K562 (cell line): ENCODE measurements around the gene PTPRG. TPM values are rescaled to one million over a fixed set of nuclear protein-coding genes. Genes with fewer than 3 reads are reported as not detected.

ENCODE experiments used
- ATAC-seq: fragments of 200-7000 bp; cut with Tn5 transposase; 3 replicates; pipeline ENCODE4 v1.9.1; 2020; ENCODE audit warnings: moderate library complexity
- BruUV-seq: library from RNA; stranded (reverse); fragments of 400-500 nt; replicated peaks from 2 replicates; lab custom pipeline; 2021; lab: Mats Ljungman, UMichigan
- CTCF ChIA-PET: fragments of 300-600 bp; formaldehyde crosslinking; extraction: SDS; loops from one replicate; lab custom pipeline; 2021; ENCODE audit warnings: low intra/inter-chr PET ratio; lab: Yijun Ruan, JAX
- POLR2A ChIA-PET: fragments of 300-600, 350-650 bp; sonication (Branson Sonifier 250); formaldehyde crosslinking; extraction: SDS; loops from one replicate; lab custom pipeline; 2021; ENCODE audit warnings: antibody characterized with exemption, inconsistent platforms; lab: Yijun Ruan, JAX
- DNase-seq, 4 experiments: peaks; one replicate each; pipeline versions ENCODE4 v3.0.0 to v3.0.0-alpha.2; 2011 to 2018; ENCODE audit warnings: low spot score in 3 of 4, mixed read lengths in 3 of 4; ENCODE audit errors: extremely low read depth in 1 of 4
- FAIRE-seq: peaks from 2 replicates; lab custom pipeline; 2011; peaks lifted over from hg19 to GRCh38; lab: Jason Lieb, UNC
- H2AFZ ChIP-seq: 2 replicates; pipeline ENCODE4 v1.6.0; 2011; ENCODE audit warnings: low read depth, low read length, control low read depth, inconsistent platforms
- H3K27ac ChIP-seq: fragments of 200-600 bp; 3 replicates; pipeline ENCODE4 v1.8.0; 2011; ENCODE audit warnings: low read depth, mild to moderate bottlenecking, control low read depth, inconsistent platforms, low read length, moderate library complexity, mixed read lengths; ENCODE audit errors: extremely low read depth
- H3K27me3 ChIP-seq, 2 experiments: fragments of 300-600 bp in 1 of 2; 2 replicates in 1 of 2; 3 replicates in 1 of 2; pipeline versions ENCODE4 v1.6.0 to v1.8.0; 2011; ENCODE audit warnings: inconsistent platforms in 2 of 2, low read length in 2 of 2, mild to moderate bottlenecking in 1 of 2, mixed read lengths in 1 of 2, moderate library complexity in 1 of 2; ENCODE audit not compliant: control insufficient read depth in 2 of 2, insufficient read depth in 2 of 2
- H3K36me3 ChIP-seq: fragments of 300-600 bp; 3 replicates; pipeline ENCODE4 v1.8.0; 2011; ENCODE audit warnings: mild to moderate bottlenecking, low read length, inconsistent platforms; ENCODE audit not compliant: control insufficient read depth, insufficient read depth
- H3K4me1 ChIP-seq, 2 experiments: fragments of 200-600 bp in 1 of 2; replicated peaks in 1 of 2; 2 replicates in 1 of 2; 3 replicates in 1 of 2; pipeline versions ENCODE4 v1.5.1 to v1.8.0; 2011; ENCODE audit warnings: inconsistent platforms in 2 of 2, low read length in 2 of 2, mild to moderate bottlenecking in 1 of 2, mixed read lengths in 1 of 2, moderate library complexity in 1 of 2; ENCODE audit not compliant: control insufficient read depth in 2 of 2, insufficient read depth in 2 of 2
- H3K4me2 ChIP-seq: 2 replicates; pipeline ENCODE4 v1.6.1; 2011; ENCODE audit warnings: low read length, control low read depth, inconsistent platforms, mixed read lengths; ENCODE audit not compliant: insufficient read depth
- H3K4me3 ChIP-seq: fragments of 200-600 bp; sonication (generic), shearing (Covaris generic); 2 replicates; pipeline ENCODE4 v1.5.1; 2016; ENCODE audit warnings: control low read depth, inconsistent platforms
- H3K79me2 ChIP-seq: fragments of 200-600 bp; 3 replicates; pipeline ENCODE4 v1.8.0; 2011; ENCODE audit warnings: low read length, inconsistent platforms; ENCODE audit not compliant: control insufficient read depth, insufficient read depth
- H3K9ac ChIP-seq, 2 experiments: 2 replicates each; pipeline versions ENCODE4 v1.6.0 to v1.6.1; 2011; ENCODE audit warnings: low read depth in 2 of 2, low read length in 2 of 2, control low read depth in 1 of 2, inconsistent platforms in 1 of 2, mild to moderate bottlenecking in 1 of 2, mixed read lengths in 1 of 2; ENCODE audit not compliant: insufficient read depth in 1 of 2
- H3K9me1 ChIP-seq: one replicate; pipeline ENCODE4 v1.6.0; 2011; ENCODE audit warnings: inconsistent platforms, mild to moderate bottlenecking, low read length, moderate library complexity; ENCODE audit not compliant: control insufficient read depth, insufficient read depth
- H3K9me3 ChIP-seq: replicated peaks from 2 replicates; pipeline ENCODE4 v1.5.1; 2011; ENCODE audit warnings: low read depth, low read length, inconsistent platforms; ENCODE audit not compliant: control insufficient read depth, insufficient read depth
- H4K20me1 ChIP-seq: replicated peaks from 2 replicates; pipeline ENCODE4 v1.6.1; 2011; ENCODE audit warnings: low read length, inconsistent platforms, mixed read lengths; ENCODE audit not compliant: control insufficient read depth, insufficient read depth
- SMAD1 ChIP-seq: fragments of 150-350 bp; IDR thresholded peaks from 2 replicates; pipeline ENCODE4 v1.6.1; 2014; ENCODE audit warnings: low read length, low read depth; ENCODE audit not compliant: partially characterized antibody
- ZBTB11 ChIP-seq, 3 experiments: fragments of 200-800 bp in 1 of 3; fragments of 250-450 bp in 1 of 3; fragments of 450-650 bp in 1 of 3; sonication (Bioruptor Pico) in 1 of 3; sonication (Bioruptor generic) in 1 of 3; formaldehyde crosslinking in 1 of 3; IDR thresholded peaks; 2 replicates each; pipeline versions ENCODE4 v1.6.1 to v1.8.0; 2016 to 2022; ENCODE audit warnings: mild to moderate bottlenecking in 2 of 3, missing genetic modification characterization in 2 of 3, missing compliant biosample characterization in 1 of 3, moderate library complexity in 1 of 3
- WGBS: fragments of 100-300 bp; shearing (Covaris generic); methylation state at CpG from one replicate; pipeline ENCODE4 v1.1.6; 2016; ENCODE audit warnings: low coverage, mixed read lengths; ENCODE audit not compliant: insufficient coverage; ENCODE audit errors: missing lambda C conversion rate; 5-methylcytosine and 5-hydroxymethylcytosine counted together
- in situ Hi-C: fragments of 300-500 bp; cut with MboI; formaldehyde crosslinking; loops from 4 replicates; pipeline ENCODE4 v1.15.0; 2018; ENCODE audit warnings: inconsistent platforms, mixed read lengths
- intact Hi-C: fragments of 100-400 bp; cut with micrococcal nuclease; formaldehyde crosslinking; loops from 2 replicates; pipeline ENCODE4 v1.14.2; 2022
- polyA plus RNA-seq, 8 experiments: library from polyadenylated mRNA; depleted of rRNA in 4 of 8; stranded (reverse) in 5 of 8; unstranded in 3 of 8; fragments of >200 nt; fragmentation: Nextera tagmentation in 2 of 8; fragmentation: Illumina TruSeq in 1 of 8; extraction: Ambion mirVana in 2 of 8; extraction: Trizol in 1 of 8; gene quantifications; 2 replicates each; pipeline versions ENCODE4 v1.2.1 to v1.2.3, GENCODE V29; 2011 to 2014; ENCODE audit warnings: inconsistent platforms in 1 of 8, missing spikeins in 1 of 8
- total RNA-seq, 7 experiments: library from RNA; depleted of rRNA in 6 of 7; stranded (reverse); fragments of >200 nt in 6 of 7; fragmentation: Illumina TruSeq in 2 of 7; extraction: Trizol in 2 of 7; gene quantifications; 2 replicates each; pipeline versions ENCODE4 v1.2.1 to v1.2.3, GENCODE V29; 2011 to 2021; ENCODE audit warnings: low replicate concordance in 1 of 7

PTPRG gene
- total and polyA plus RNA-seq, 9 of the 15 experiments (the other 6 are each of a cell fraction or from before 2014, with no cell fraction given), result 0.16 TPM; not detected in 8

GRCh38 chr3:62027241-62027640 is 465.9 kb downstream of the PTPRG start:
- H4K20me1 ChIP-seq, result no peaks in the 10 kb centered on the region
- ATAC-seq (no peak), DNase-seq (no peak), FAIRE-seq (no peak)
- no peak overlapping the region for H3K4me2 ChIP-seq
- POLR2A ChIA-PET, result interaction anchor here (0.6 kb wide), 1 partner anchor 1306 kb away, joined by 3 read pairs; no protein-coding TSS in a partner anchor
- no peak overlapping the region for H2AFZ ChIP-seq
- no peaks in the 10 kb centered on the region for H3K4me1 ChIP-seq
- no peaks in the 10 kb centered on the region for H3K9me1 ChIP-seq
- intact Hi-C loops (no loop called here), in situ Hi-C loops (no loop called here)
- no TSS peak for BruUV-seq
- H3K4me3 ChIP-seq, result no peak overlapping the region
- no peak overlapping the region for H3K27ac ChIP-seq
- H3K9ac ChIP-seq, result no peak overlapping the region
- CTCF ChIA-PET, result no interaction called here
- H3K27me3 ChIP-seq, result no peaks in the 10 kb centered on the region
- H3K79me2 ChIP-seq, result no peaks in the 10 kb centered on the region
- TF ChIP-seq ZBTB11 (CRISPR knock-in tag; IDR thresholded peaks at IDR 0.05) (0 out of 6 replicates have a peak, but pooled peaks of 1 of the 3 experiments have one; percentile 17), SMAD1 (no peak)
- no peaks in the 10 kb centered on the region for H3K9me3 ChIP-seq
- WGBS, result 4% methylated on average over 4 of the region's 4 CpGs
- H3K36me3 ChIP-seq, result no peaks in the 10 kb centered on the region
